SK-N-MC (cell line): ENCODE measurements around the gene IWS1.

Source experiments
- EZH2 ChIP-seq: fragments of 200-600 bp; sonication (generic); IDR thresholded peaks from one replicate; pipeline ENCODE4 v1.6.1; 2017; ENCODE audit warnings: antibody characterized with exemption
- FOXP2 ChIP-seq: optimal IDR thresholded peaks from 2 replicates; pipeline ENCODE3; 2011; ENCODE audit warnings: mild to moderate bottlenecking, moderate library complexity; ENCODE audit not compliant: insufficient read depth; ENCODE audit errors: extremely low read length, control extremely low read depth

DNA sequence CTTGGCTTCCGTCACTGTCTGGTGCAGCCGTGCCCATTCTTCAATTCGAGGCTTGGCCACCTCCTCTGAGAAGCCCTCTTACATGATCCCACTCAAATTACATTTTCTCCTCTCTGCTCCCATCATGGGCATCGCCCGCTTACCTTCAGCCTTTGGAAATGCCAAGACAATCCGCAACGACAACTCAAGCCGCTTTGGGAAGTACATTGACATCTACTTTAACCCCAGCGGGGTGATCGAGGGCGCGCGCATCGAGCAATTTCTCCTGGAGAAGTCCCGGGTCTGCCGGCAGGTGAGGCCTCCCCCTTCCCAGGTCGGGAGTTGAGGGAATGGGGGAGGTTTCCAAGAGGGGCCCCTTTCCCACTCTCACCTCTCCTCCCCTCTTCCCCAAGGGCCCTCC is 47.5 kb upstream of the IWS1 start:
- TF ChIP-seq FOXP2: no peak
- TF ChIP-seq EZH2: no peak
